ENCODE results near the gene ATP8A2.

ATP8A2 gene

GRCh38 chr13:25766576-25766975 is 394.8 kb downstream of the ATP8A2 start:
- Histone ChIP-seq H3K27me3 (no peaks in the 10 kb centered on the region), H3K4me1 (ENCODE audit: control insufficient read depth in 1 of 2, insufficient read depth in 1 of 2, low read depth in 1 of 2, low read length in 1 of 2) (no peaks in the 10 kb centered on the region), H3K4me3 (ENCODE audit: low read depth in 1 of 2, low read length in 1 of 2) (no peak overlapping the region), H3K9me3 (no peaks in the 10 kb centered on the region), H3K27ac (no peak overlapping the region), H3K36me3 (no peaks in the 10 kb centered on the region)
- TF ChIP-seq, protein P1, sequence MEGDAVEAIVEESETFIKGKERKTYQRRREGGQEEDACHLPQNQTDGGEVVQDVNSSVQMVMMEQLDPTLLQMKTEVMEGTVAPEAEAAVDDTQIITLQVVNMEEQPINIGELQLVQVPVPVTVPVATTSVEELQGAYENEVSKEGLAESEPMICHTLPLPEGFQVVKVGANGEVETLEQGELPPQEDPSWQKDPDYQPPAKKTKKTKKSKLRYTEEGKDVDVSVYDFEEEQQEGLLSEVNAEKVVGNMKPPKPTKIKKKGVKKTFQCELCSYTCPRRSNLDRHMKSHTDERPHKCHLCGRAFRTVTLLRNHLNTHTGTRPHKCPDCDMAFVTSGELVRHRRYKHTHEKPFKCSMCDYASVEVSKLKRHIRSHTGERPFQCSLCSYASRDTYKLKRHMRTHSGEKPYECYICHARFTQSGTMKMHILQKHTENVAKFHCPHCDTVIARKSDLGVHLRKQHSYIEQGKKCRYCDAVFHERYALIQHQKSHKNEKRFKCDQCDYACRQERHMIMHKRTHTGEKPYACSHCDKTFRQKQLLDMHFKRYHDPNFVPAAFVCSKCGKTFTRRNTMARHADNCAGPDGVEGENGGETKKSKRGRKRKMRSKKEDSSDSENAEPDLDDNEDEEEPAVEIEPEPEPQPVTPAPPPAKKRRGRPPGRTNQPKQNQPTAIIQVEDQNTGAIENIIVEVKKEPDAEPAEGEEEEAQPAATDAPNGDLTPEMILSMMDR (IDR thresholded peaks at IDR 0.05): no peak

DNA sequence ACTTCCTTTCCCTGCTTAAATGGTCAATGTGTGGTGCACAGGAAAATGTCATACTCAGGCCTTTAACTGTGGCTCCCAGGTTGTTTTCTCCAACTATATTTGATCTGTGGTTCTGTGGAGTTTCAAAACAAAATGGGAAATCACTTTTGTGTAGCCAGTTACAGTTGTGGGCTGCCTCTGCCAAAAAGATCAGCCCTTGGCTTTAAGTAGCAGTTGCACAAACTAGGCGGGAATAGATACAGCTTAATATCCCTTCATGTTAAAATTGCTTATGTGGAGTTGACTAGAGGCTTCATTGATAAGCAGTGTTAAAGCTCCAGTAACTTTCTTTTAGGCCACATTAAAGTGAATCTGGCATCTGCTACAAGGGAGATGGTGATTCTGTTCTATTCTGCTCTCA is 395.2 kb downstream of the ATP8A2 start:
- Histone ChIP-seq H3K36me3 (no peaks in the 10 kb centered on the region), H3K27me3 (no peaks in the 10 kb centered on the region), H3K4me3 (ENCODE audit: low read depth in 1 of 2, low read length in 1 of 2) (no peak overlapping the region), H3K9me3 (no peaks in the 10 kb centered on the region), H3K4me1 (ENCODE audit: control insufficient read depth in 1 of 2, insufficient read depth in 1 of 2, low read depth in 1 of 2, low read length in 1 of 2) (no peaks in the 10 kb centered on the region), H3K27ac (no peak overlapping the region)
- TF ChIP-seq, protein P1 (IDR thresholded peaks at IDR 0.05): no peak

- no peak overlapping the region for H3K4me3 ChIP-seq (ENCODE audit: low read depth in 1 of 2, low read length in 1 of 2)
- H3K36me3 ChIP-seq: no peaks in the 10 kb centered on the region
- TF ChIP-seq, protein P1 (IDR thresholded peaks at IDR 0.05): no peak
- no peaks in the 10 kb centered on the region for H3K27me3 ChIP-seq
- H3K9me3 ChIP-seq: no peaks in the 10 kb centered on the region
- no peaks in the 10 kb centered on the region for H3K4me1 ChIP-seq (ENCODE audit: control insufficient read depth in 1 of 2, insufficient read depth in 1 of 2, low read depth in 1 of 2, low read length in 1 of 2)
- no peak overlapping the region for H3K27ac ChIP-seq
Measured at GRCh38 chr13:25768376-25768775, 396.6 kb downstream of the ATP8A2 start.

DNA sequence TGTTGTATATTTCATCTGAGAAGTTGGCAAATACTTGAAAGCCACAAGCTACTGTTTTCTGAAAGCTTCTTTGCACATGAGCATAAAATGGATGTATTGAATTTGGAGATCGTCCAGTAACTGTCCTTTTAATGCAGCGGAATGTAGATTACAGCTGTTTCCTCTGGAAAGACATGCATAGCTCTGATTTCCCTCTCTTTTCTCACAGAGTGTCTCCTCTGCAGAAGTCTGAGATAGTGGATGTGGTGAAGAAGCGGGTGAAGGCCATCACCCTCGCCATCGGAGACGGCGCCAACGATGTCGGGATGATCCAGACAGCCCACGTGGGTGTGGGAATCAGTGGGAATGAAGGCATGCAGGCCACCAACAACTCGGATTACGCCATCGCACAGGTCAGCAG is 397.1 kb downstream of the ATP8A2 start:
- H3K27me3 ChIP-seq: no peaks in the 10 kb centered on the region
- no peaks in the 10 kb centered on the region for H3K4me1 ChIP-seq (ENCODE audit: control insufficient read depth in 1 of 2, insufficient read depth in 1 of 2, low read depth in 1 of 2, low read length in 1 of 2)
- no peaks in the 10 kb centered on the region for H3K9me3 ChIP-seq
- no peak overlapping the region for H3K4me3 ChIP-seq (ENCODE audit: low read depth in 1 of 2, low read length in 1 of 2)
- H3K27ac ChIP-seq: no peak overlapping the region
- TF ChIP-seq, protein P1 (IDR thresholded peaks at IDR 0.05): no peak
- no peaks in the 10 kb centered on the region for H3K36me3 ChIP-seq

GRCh38 chr13:25770601-25771000 is 398.8 kb downstream of the ATP8A2 start:
- no peaks in the 10 kb centered on the region for H3K9me3 ChIP-seq
- H3K27me3 ChIP-seq: no peaks in the 10 kb centered on the region
- H3K4me1 ChIP-seq (ENCODE audit: control insufficient read depth in 1 of 2, insufficient read depth in 1 of 2, low read depth in 1 of 2, low read length in 1 of 2): no peaks in the 10 kb centered on the region
- H3K4me3 ChIP-seq (ENCODE audit: low read depth in 1 of 2, low read length in 1 of 2): no peak overlapping the region
- TF ChIP-seq, protein P1 (IDR thresholded peaks at IDR 0.05): no peak
- H3K27ac ChIP-seq: no peak overlapping the region
- no peaks in the 10 kb centered on the region for H3K36me3 ChIP-seq

DNA sequence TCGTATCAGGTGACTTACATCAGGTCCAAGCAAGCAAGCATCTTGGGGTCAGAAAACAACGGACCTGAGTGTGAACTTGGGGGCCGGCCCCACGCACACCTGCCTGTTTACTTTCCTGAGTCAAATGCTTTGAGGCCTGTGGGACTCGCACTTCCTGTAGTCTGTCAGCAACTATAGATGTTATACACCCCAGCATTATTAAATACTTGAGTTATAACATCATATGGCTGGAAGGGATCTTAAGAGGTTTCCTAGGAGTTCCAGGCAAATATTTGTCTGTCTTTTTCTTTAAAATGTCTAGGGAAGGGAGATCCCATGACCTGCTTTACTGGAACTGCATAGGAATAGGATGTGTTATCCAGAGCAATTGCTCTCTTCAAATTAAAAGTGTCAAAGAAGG is 399.4 kb downstream of the ATP8A2 start:
- Histone ChIP-seq H3K27me3 (no peaks in the 10 kb centered on the region), H3K36me3 (no peaks in the 10 kb centered on the region), H3K27ac (no peak overlapping the region), H3K9me3 (no peaks in the 10 kb centered on the region), H3K4me1 (ENCODE audit: control insufficient read depth in 1 of 2, insufficient read depth in 1 of 2, low read depth in 1 of 2, low read length in 1 of 2) (no peaks in the 10 kb centered on the region), H3K4me3 (ENCODE audit: low read depth in 1 of 2, low read length in 1 of 2) (no peak overlapping the region)
- TF ChIP-seq, protein P1 (IDR thresholded peaks at IDR 0.05): no peak

All from neutrophil (primary cell).